ENCODE data around the gene MID2.

GRCh38 chrX:107827030-107827831, 1.6 kb downstream of the MID2 start:
- TF ChIP-seq CTCF (IDR thresholded peaks at IDR 0.05) = no peak
- TF ChIP-seq POLR2A (IDR thresholded peaks at IDR 0.05) = no peak

Data from lower leg skin (tissue), 3 donors.